ENCODE data around the gene PON3.

DNA sequence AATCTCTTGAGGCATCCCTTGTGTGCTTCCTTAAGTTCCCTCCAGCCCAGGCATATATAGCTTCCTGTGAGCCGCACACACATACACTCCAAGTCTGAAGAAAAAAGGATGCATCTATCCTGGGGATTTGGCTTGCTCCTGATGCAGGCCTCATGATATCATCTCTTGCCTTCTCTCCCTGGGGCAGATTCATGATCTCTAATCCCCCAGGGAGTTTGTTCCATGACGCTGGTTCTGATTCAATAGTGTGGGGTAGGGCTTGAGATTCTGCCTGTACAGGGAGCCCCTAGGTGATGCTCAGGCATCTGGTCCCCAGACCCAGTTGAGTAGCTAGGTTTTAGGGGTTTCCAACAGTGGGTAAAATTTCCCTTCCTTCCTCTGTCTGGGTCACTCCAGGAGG lies 73.3 kb downstream of the PON3 start:
- TF ChIP-seq RFX5 (IDR thresholded peaks at IDR 0.05; ENCODE audit: borderline replicate concordance, low read depth, low read length) (no peak), SP2 (IDR thresholded peaks at IDR 0.05; ENCODE audit: low read length) (no peak), HDAC2 (IDR thresholded peaks at IDR 0.05; ENCODE audit: borderline replicate concordance in 1 of 2, low read depth in 2 of 2, low read length in 2 of 2) (no peak), RNF2 (IDR thresholded peaks at IDR 0.05; ENCODE audit: borderline replicate concordance, low read depth, low read length, missing control alignments, poor library complexity, severe bottlenecking) (no peak), RBBP5 (IDR thresholded peaks at IDR 0.05; ENCODE audit: borderline replicate concordance, low read depth, low read length) (no peak), TCF12 (IDR thresholded peaks at IDR 0.05; ENCODE audit: low read depth, low read length) (no peak), CHD2 (IDR thresholded peaks at IDR 0.05; ENCODE audit: low read length) (no peak), YY1 (IDR thresholded peaks at IDR 0.05; ENCODE audit: low read depth, low read length) (no peak), POLR2A (IDR thresholded peaks at IDR 0.05; ENCODE audit: control extremely low read depth in 1 of 2, low read depth in 2 of 2, low read length in 2 of 2) (no peak), TAF1 (IDR thresholded peaks at IDR 0.05; ENCODE audit: low read depth, low read length) (no peak), EP300 (IDR thresholded peaks at IDR 0.05; ENCODE audit: borderline replicate concordance in 1 of 2, low read depth in 2 of 2, low read length in 2 of 2) (no peak), POU5F1 (IDR thresholded peaks at IDR 0.05; ENCODE audit: low read depth, low read length) (no peak)
- TF ChIP-seq, protein P1, sequence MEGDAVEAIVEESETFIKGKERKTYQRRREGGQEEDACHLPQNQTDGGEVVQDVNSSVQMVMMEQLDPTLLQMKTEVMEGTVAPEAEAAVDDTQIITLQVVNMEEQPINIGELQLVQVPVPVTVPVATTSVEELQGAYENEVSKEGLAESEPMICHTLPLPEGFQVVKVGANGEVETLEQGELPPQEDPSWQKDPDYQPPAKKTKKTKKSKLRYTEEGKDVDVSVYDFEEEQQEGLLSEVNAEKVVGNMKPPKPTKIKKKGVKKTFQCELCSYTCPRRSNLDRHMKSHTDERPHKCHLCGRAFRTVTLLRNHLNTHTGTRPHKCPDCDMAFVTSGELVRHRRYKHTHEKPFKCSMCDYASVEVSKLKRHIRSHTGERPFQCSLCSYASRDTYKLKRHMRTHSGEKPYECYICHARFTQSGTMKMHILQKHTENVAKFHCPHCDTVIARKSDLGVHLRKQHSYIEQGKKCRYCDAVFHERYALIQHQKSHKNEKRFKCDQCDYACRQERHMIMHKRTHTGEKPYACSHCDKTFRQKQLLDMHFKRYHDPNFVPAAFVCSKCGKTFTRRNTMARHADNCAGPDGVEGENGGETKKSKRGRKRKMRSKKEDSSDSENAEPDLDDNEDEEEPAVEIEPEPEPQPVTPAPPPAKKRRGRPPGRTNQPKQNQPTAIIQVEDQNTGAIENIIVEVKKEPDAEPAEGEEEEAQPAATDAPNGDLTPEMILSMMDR (IDR thresholded peaks at IDR 0.05; ENCODE audit: control extremely low read depth in 1 of 3, insufficient read depth in 1 of 3, low read depth in 1 of 3, low read length in 3 of 3), result no peak
- TF ChIP-seq, protein P2, sequence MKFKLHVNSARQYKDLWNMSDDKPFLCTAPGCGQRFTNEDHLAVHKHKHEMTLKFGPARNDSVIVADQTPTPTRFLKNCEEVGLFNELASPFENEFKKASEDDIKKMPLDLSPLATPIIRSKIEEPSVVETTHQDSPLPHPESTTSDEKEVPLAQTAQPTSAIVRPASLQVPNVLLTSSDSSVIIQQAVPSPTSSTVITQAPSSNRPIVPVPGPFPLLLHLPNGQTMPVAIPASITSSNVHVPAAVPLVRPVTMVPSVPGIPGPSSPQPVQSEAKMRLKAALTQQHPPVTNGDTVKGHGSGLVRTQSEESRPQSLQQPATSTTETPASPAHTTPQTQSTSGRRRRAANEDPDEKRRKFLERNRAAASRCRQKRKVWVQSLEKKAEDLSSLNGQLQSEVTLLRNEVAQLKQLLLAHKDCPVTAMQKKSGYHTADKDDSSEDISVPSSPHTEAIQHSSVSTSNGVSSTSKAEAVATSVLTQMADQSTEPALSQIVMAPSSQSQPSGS (IDR thresholded peaks at IDR 0.05; ENCODE audit: low read length), result no peak
